B cell (primary cell): ENCODE results near the gene TMEM41B. TPM values are rescaled to one million over a fixed set of nuclear protein-coding genes. Genes with fewer than 3 reads are reported as not detected.
A peak's percentile ranks its signal among the peaks of the same experiment; 100 is the strongest.

Experiments
- ATAC-seq: fragments of 200-7000 bp; cut with Tn5 transposase; one replicate; pipeline ENCODE4 v1.10.0; 2021; ENCODE audit warnings: low read depth, mild to moderate bottlenecking, moderate number of reproducible peaks, moderate library complexity
- CTCF ChIA-PET: fragments of 350-600 bp; sonication (Branson Sonifier 250); formaldehyde crosslinking; loops from one replicate; lab custom pipeline; 2021; ENCODE audit warnings: antibody characterized with exemption, inconsistent platforms; lab: Charles Lee
- POLR2A ChIA-PET: fragments of 350-600 bp; sonication (Branson Sonifier 250); formaldehyde crosslinking; loops from one replicate; lab custom pipeline; 2021; ENCODE audit warnings: antibody characterized with exemption; lab: Charles Lee
- DNase-seq: peaks from one replicate; pipeline ENCODE4 v3.0.0; 2013
- H2AFZ ChIP-seq: 2 replicates; pipeline ENCODE4 v1.6.1; 2012; ENCODE audit warnings: mild to moderate bottlenecking, low read depth, low read length; ENCODE audit not compliant: insufficient read depth, poor library complexity, severe bottlenecking
- H3K27ac ChIP-seq, 2 donors: 1 replicate in 1 of 2; 2 replicates in 1 of 2; pipeline ENCODE4 v1.5.1; 2012 to 2013; ENCODE audit warnings: low read length in 2 of 2, mild to moderate bottlenecking in 2 of 2, moderate library complexity in 1 of 2
- H3K27me3 ChIP-seq, 4 experiments: fragments of 200-600 bp in 1 of 4; sonication (generic) in 1 of 4; replicated peaks in 1 of 4; 1 replicate in 2 of 4; 2 replicates in 2 of 4; pipeline versions ENCODE4 v1.6.1 to v1.7.0; 2013 to 2016; ENCODE audit warnings: low read length in 3 of 4, mild to moderate bottlenecking in 2 of 4, mixed read lengths in 1 of 4, moderate library complexity in 1 of 4; ENCODE audit not compliant: insufficient read depth in 4 of 4, control insufficient read depth in 3 of 4; ENCODE audit errors: control extremely low read depth in 1 of 4
- H3K36me3 ChIP-seq, 2 experiments: replicated peaks in 1 of 2; 1 replicate in 1 of 2; 2 replicates in 1 of 2; pipeline versions ENCODE4 v1.6.1 to v1.7.1; 2013; ENCODE audit warnings: low read length in 1 of 2; ENCODE audit not compliant: insufficient read depth in 2 of 2, control insufficient read depth in 1 of 2; ENCODE audit errors: control extremely low read depth in 1 of 2, extremely low read depth in 1 of 2
- H3K4me1 ChIP-seq, 2 donors: fragments of 200-600 bp in 1 of 2; sonication (generic) in 1 of 2; 1 replicate in 1 of 2; 2 replicates in 1 of 2; pipeline versions ENCODE4 v1.5.1 to v1.6.1; 2013 to 2017; ENCODE audit warnings: low read length in 2 of 2; ENCODE audit not compliant: control insufficient read depth in 2 of 2, insufficient read depth in 2 of 2
- H3K4me2 ChIP-seq: replicated peaks from 2 replicates; pipeline ENCODE3; 2012; ENCODE audit warnings: mild to moderate bottlenecking, low read depth, low read length; ENCODE audit not compliant: poor library complexity, severe bottlenecking
- H3K4me3 ChIP-seq, 5 experiments: fragments of 200-600 bp in 1 of 5; sonication (generic) in 1 of 5; 1 replicate in 3 of 5; 2 replicates in 2 of 5; pipeline versions ENCODE4 v1.5.1 to v1.7.0; 2011 to 2016; ENCODE audit warnings: low read length in 4 of 5, mild to moderate bottlenecking in 4 of 5, low read depth in 2 of 5, control low read depth in 1 of 5, moderate library complexity in 1 of 5; ENCODE audit not compliant: insufficient read depth in 1 of 5; ENCODE audit errors: control extremely low read depth in 1 of 5, extremely low read depth in 1 of 5
- H3K79me2 ChIP-seq: fragments of 200-600 bp; sonication (generic); one replicate; pipeline ENCODE4 v1.6.0; 2016; ENCODE audit warnings: low read length; ENCODE audit not compliant: control insufficient read depth, insufficient read depth
- H3K9ac ChIP-seq: fragments of 200-600 bp; sonication (generic); 2 replicates; pipeline ENCODE4 v1.6.1; 2017; ENCODE audit warnings: mild to moderate bottlenecking, low read length, moderate library complexity
- H3K9me3 ChIP-seq, 3 donors: one replicate each; pipeline versions ENCODE4 v1.6.1 to v1.7.1; 2013; ENCODE audit warnings: low read length in 2 of 3; ENCODE audit not compliant: control insufficient read depth in 2 of 3, insufficient read depth in 1 of 3; ENCODE audit errors: control extremely low read depth in 1 of 3
- H4K20me1 ChIP-seq: 2 replicates; pipeline ENCODE4 v1.6.0; 2012; ENCODE audit warnings: mild to moderate bottlenecking, low read length; ENCODE audit not compliant: insufficient read depth, control insufficient read depth, poor library complexity, severe bottlenecking
- H3K27ac Mint-ChIP-seq: one replicate; pipeline ENCODE4 v1.8.0; 2021; ENCODE audit warnings: mixed read lengths
- H3K27me3 Mint-ChIP-seq: one replicate; pipeline ENCODE4 v1.8.0; 2021; ENCODE audit warnings: mixed read lengths
- H3K4me1 Mint-ChIP-seq: one replicate; pipeline ENCODE4 v1.8.0; 2021; ENCODE audit warnings: mixed read lengths
- H3K4me3 Mint-ChIP-seq: one replicate; pipeline ENCODE4 v1.8.0; 2021; ENCODE audit warnings: mixed read lengths
- H3K9me3 Mint-ChIP-seq: one replicate; pipeline ENCODE4 v1.8.0; 2022; ENCODE audit warnings: mixed read lengths; ENCODE audit not compliant: insufficient read depth
- CTCF ChIP-seq: fragments of 200-600 bp; IDR thresholded peaks from one replicate; pipeline ENCODE4 v1.8.0; 2022; ENCODE audit warnings: antibody characterized with exemption, mild to moderate bottlenecking
- WGBS: methylation state at CpG from one replicate; pipeline ENCODE4 v1.1.5; 2013; ENCODE audit warnings: missing lambda C conversion rate; ENCODE audit not compliant: insufficient coverage; 5-methylcytosine and 5-hydroxymethylcytosine counted together
- intact Hi-C: fragments of 100-400 bp; cut with micrococcal nuclease; formaldehyde crosslinking; loops from one replicate; pipeline ENCODE4 v1.10.0; 2022
- polyA plus RNA-seq: library from polyadenylated mRNA; depleted of rRNA; stranded (reverse); fragments of >200 nt; gene quantifications from 2 replicates; pipeline ENCODE4 v1.2.3, GENCODE V29; 2012
- total RNA-seq, 2 donors: library from RNA; stranded (reverse); fragments of 120-200 nt in 1 of 2; gene quantifications; 1 replicate in 1 of 2; 2 replicates in 1 of 2; pipeline versions ENCODE4 v1.2.3 to v1.2.4, GENCODE V29; 2013 to 2022

TMEM41B gene
- total and polyA plus RNA-seq, 2 donors (not counting 1 experiment from before 2014, with no cell fraction given), result 16.1 to 43.9 TPM

- no peak overlapping the region for H3K27ac Mint-ChIP-seq
- intact Hi-C loops, result no loop called here
- no peak overlapping the region for H3K4me3 ChIP-seq
These were observed 33.6 kb downstream of the TMEM41B start for GRCh38 chr11:9280655-9281301.

More at GRCh38 chr11:9280655-9281301, 33.6 kb downstream of the TMEM41B start:
- H3K4me3 Mint-ChIP-seq, result no peak overlapping the region
- POLR2A ChIA-PET, result interaction anchor here (0.5 kb wide), 1 partner anchor 49 kb away, joined by 5 read pairs; no protein-coding TSS in a partner anchor
- H3K9me3 Mint-ChIP-seq, result no peaks in the 10 kb centered on the region
- peaks cover 11% of the 10 kb centered on the region for H3K4me1 Mint-ChIP-seq
- Histone ChIP-seq H3K9ac (no peak overlapping the region), H3K79me2 (no peaks in the 10 kb centered on the region), H3K4me1 (peaks cover 8 to 10% of the 10 kb centered on the region in 2 donors), H4K20me1 (no peaks in the 10 kb centered on the region), H3K36me3 (peaks cover 0 to 6% of the 10 kb centered on the region in 2 experiments), H3K27me3 (no peaks in the 10 kb centered on the region), H3K9me3 (no peaks in the 10 kb centered on the region), H3K27ac (peak overlapping the region in 1 of 2 donors; percentile 60), H2AFZ (no peak overlapping the region), H3K4me2 (peak overlapping the region; percentile 5)
- DNase-seq (peak; percentile 62), ATAC-seq (peak; percentile 45)
- no peak for TF ChIP-seq CTCF
- CTCF ChIA-PET, result interaction anchor here (0.6 to 0.7 kb wide), 3 partner anchors 15 to 30 kb away, joined by 3 read pairs; partner anchors contain the start of gene DENND5A
- 0% methylated on average over 1 of the region's 4 CpGs for whole genome bisulfite sequencing
- H3K27me3 Mint-ChIP-seq, result no peaks in the 10 kb centered on the region
